ENCODE measurements around the gene FRAS1.

DNA sequence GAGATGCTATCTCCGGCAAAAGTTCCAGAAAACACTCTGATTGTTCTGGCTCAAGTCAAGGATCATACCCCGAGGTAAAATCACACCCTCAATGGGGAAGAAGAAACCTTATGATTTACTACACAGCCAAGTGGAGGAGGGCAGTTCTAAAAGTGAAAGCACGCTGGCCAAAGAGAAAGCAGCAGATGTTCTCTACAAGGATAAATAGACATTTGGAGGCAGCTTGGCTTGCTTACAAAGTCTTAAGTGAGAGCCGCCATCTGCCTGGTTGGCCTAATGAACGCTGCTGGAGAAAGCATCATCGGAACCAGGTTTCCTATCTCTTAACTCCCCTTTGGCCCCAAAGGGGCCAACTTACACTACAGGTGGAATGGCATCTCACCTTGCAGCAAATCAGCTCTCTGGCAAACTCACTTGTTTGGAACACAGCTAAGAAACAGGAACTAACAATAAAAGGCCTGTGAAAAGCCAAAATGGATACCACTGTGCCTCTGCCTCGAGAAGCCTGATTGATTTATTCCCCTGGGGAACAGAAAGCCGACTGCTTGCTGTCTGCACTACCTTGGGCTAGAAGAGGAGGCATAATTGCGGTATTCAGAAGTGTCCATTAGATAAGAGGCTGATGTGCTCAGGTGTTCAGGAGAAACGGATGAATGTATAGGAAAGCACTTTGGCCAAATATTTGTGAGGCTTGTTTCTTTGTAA is 22.8 kb downstream of the FRAS1 start:
- TF ChIP-seq, protein P1, sequence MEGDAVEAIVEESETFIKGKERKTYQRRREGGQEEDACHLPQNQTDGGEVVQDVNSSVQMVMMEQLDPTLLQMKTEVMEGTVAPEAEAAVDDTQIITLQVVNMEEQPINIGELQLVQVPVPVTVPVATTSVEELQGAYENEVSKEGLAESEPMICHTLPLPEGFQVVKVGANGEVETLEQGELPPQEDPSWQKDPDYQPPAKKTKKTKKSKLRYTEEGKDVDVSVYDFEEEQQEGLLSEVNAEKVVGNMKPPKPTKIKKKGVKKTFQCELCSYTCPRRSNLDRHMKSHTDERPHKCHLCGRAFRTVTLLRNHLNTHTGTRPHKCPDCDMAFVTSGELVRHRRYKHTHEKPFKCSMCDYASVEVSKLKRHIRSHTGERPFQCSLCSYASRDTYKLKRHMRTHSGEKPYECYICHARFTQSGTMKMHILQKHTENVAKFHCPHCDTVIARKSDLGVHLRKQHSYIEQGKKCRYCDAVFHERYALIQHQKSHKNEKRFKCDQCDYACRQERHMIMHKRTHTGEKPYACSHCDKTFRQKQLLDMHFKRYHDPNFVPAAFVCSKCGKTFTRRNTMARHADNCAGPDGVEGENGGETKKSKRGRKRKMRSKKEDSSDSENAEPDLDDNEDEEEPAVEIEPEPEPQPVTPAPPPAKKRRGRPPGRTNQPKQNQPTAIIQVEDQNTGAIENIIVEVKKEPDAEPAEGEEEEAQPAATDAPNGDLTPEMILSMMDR (conservative IDR thresholded peaks at IDR 0.05): no peak
- TF ChIP-seq EZH2 (IDR thresholded peaks at IDR 0.05; ENCODE audit: low read depth): no peak
